Measurements from ENCODE around the gene FSTL4. TPM values are rescaled to one million over a fixed set of nuclear protein-coding genes. Genes with fewer than 3 reads are reported as not detected.

Gene FSTL4
- total RNA-seq, 1 experiment from 2014 or later, result 2.7 TPM

- peaks cover 5% of the 10 kb centered on the region for H3K4me1 Mint-ChIP-seq (ENCODE audit: low read depth, unreplicated experiment)
- Histone ChIP-seq H3K9me3 (no peaks in the 10 kb centered on the region), H3K36me3 (ENCODE audit: control insufficient read depth, insufficient read depth, low read length) (no peaks in the 10 kb centered on the region), H3K4me1 (peaks cover 6% of the 10 kb centered on the region; the same call in 1 of the 2 replicates), H3K4me3 (ENCODE audit: low read depth, low read length) (no peak overlapping the region), H3K27me3 (replicated peaks; ENCODE audit: control insufficient read depth, insufficient read depth, low read length) (no peaks in the 10 kb centered on the region)
- intact Hi-C loops (cut with micrococcal nuclease; ENCODE audit: unreplicated experiment), result no loop called here
- no peak overlapping the region for H3K27ac Mint-ChIP-seq (ENCODE audit: unreplicated experiment)
- peaks cover 7% of the 10 kb centered on the region for H3K27me3 Mint-ChIP-seq (ENCODE audit: insufficient read depth, unreplicated experiment)
- no peaks in the 10 kb centered on the region for H3K9me3 Mint-ChIP-seq (ENCODE audit: unreplicated experiment)
- BruUV-seq (replicated peaks), result no TSS peak
- TF ChIP-seq, protein P1, sequence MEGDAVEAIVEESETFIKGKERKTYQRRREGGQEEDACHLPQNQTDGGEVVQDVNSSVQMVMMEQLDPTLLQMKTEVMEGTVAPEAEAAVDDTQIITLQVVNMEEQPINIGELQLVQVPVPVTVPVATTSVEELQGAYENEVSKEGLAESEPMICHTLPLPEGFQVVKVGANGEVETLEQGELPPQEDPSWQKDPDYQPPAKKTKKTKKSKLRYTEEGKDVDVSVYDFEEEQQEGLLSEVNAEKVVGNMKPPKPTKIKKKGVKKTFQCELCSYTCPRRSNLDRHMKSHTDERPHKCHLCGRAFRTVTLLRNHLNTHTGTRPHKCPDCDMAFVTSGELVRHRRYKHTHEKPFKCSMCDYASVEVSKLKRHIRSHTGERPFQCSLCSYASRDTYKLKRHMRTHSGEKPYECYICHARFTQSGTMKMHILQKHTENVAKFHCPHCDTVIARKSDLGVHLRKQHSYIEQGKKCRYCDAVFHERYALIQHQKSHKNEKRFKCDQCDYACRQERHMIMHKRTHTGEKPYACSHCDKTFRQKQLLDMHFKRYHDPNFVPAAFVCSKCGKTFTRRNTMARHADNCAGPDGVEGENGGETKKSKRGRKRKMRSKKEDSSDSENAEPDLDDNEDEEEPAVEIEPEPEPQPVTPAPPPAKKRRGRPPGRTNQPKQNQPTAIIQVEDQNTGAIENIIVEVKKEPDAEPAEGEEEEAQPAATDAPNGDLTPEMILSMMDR (IDR thresholded peaks at IDR 0.05; ENCODE audit: insufficient read depth in 1 of 2, low read depth in 1 of 2, low read length in 1 of 2, severe bottlenecking in 1 of 2, unreplicated experiment in 1 of 2), result no peak
- ChIA-PET CTCF (no interaction called here), POLR2A (no interaction called here)
- H3K4me3 Mint-ChIP-seq (ENCODE audit: unreplicated experiment), result no peak overlapping the region
- no peaks in the 10 kb centered on the region for H3K36me3 Mint-ChIP-seq (ENCODE audit: insufficient read depth, unreplicated experiment)
- DNase-seq, result no peak
Measured at GRCh38 chr5:133341915-133342710, 270.2 kb downstream of the FSTL4 start.

DNA sequence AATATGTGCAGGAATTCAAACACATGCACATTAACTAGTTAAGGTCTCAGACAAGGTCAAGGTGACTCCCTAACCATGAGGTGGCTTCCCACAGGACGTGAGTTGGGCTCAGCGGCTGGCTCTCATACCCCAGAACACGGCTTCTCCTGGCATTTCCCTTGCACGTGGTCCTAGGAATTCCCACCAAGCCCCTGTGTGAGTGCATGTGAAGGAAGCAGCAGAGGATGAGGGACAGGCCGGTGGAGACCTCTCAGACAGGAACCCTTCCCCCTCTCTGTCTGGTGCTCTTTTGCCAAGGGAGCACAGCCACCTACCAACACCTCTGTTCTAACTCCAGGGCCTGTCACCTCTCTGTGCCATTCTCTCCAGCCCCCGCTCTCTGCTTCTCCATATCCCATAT, 271.0 kb downstream of the FSTL4 start:
- Histone ChIP-seq H3K36me3 (ENCODE audit: control insufficient read depth, insufficient read depth, low read length) (no peaks in the 10 kb centered on the region), H3K27me3 (replicated peaks; ENCODE audit: control insufficient read depth, insufficient read depth, low read length) (no peaks in the 10 kb centered on the region), H3K9me3 (no peaks in the 10 kb centered on the region), H3K4me3 (ENCODE audit: low read depth, low read length) (no peak overlapping the region), H3K4me1 (peaks cover 6% of the 10 kb centered on the region; the same call in 1 of the 2 replicates)
- Mint-ChIP-seq H3K9me3 (ENCODE audit: unreplicated experiment) (no peaks in the 10 kb centered on the region), H3K4me3 (ENCODE audit: unreplicated experiment) (no peak overlapping the region), H3K4me1 (ENCODE audit: low read depth, unreplicated experiment) (no peaks in the 10 kb centered on the region), H3K27ac (ENCODE audit: unreplicated experiment) (no peak overlapping the region), H3K27me3 (ENCODE audit: insufficient read depth, unreplicated experiment) (peaks cover 4% of the 10 kb centered on the region), H3K36me3 (ENCODE audit: insufficient read depth, unreplicated experiment) (no peaks in the 10 kb centered on the region)
- no TSS peak for BruUV-seq (replicated peaks)
- CTCF ChIA-PET, result no interaction called here
- intact Hi-C loops (cut with micrococcal nuclease; ENCODE audit: unreplicated experiment), result no loop called here
- DNase-seq, result no peak
- TF ChIP-seq, protein P1 (IDR thresholded peaks at IDR 0.05; ENCODE audit: insufficient read depth in 1 of 2, low read depth in 1 of 2, low read length in 1 of 2, severe bottlenecking in 1 of 2, unreplicated experiment in 1 of 2), result no peak
- POLR2A ChIA-PET, result no interaction called here

GRCh38 chr5:133340822-133341221, 271.5 kb downstream of the FSTL4 start:
- DNase-seq, result no peak
- H3K27me3 Mint-ChIP-seq (ENCODE audit: insufficient read depth, unreplicated experiment), result peaks cover 4% of the 10 kb centered on the region
- Histone ChIP-seq H3K36me3 (ENCODE audit: control insufficient read depth, insufficient read depth, low read length) (no peaks in the 10 kb centered on the region), H3K4me3 (ENCODE audit: low read depth, low read length) (no peak overlapping the region), H3K4me1 (peaks cover 6% of the 10 kb centered on the region; the same call in 1 of the 2 replicates), H3K9me3 (no peaks in the 10 kb centered on the region), H3K27me3 (replicated peaks; ENCODE audit: control insufficient read depth, insufficient read depth, low read length) (no peaks in the 10 kb centered on the region)
- no peak overlapping the region for H3K27ac Mint-ChIP-seq (ENCODE audit: unreplicated experiment)
- BruUV-seq (replicated peaks), result no TSS peak
- TF ChIP-seq, protein P1 (IDR thresholded peaks at IDR 0.05; ENCODE audit: insufficient read depth in 1 of 2, low read depth in 1 of 2, low read length in 1 of 2, severe bottlenecking in 1 of 2, unreplicated experiment in 1 of 2), result no peak
- POLR2A ChIA-PET, result no interaction called here
- intact Hi-C loops (cut with micrococcal nuclease; ENCODE audit: unreplicated experiment), result no loop called here
- CTCF ChIA-PET, result no interaction called here
- H3K4me1 Mint-ChIP-seq (ENCODE audit: low read depth, unreplicated experiment), result no peaks in the 10 kb centered on the region
- no peak overlapping the region for H3K4me3 Mint-ChIP-seq (ENCODE audit: unreplicated experiment)
- H3K9me3 Mint-ChIP-seq (ENCODE audit: unreplicated experiment), result no peaks in the 10 kb centered on the region
- H3K36me3 Mint-ChIP-seq (ENCODE audit: insufficient read depth, unreplicated experiment), result no peaks in the 10 kb centered on the region
